ENCODE data around the gene ANKRD27.

GRCh38 chr19:32573492-32573794 lies 101.5 kb downstream of the ANKRD27 start:
- TF ChIP-seq CTCF (conservative IDR thresholded peaks at IDR 0.05 in 1 of 2, IDR thresholded peaks at IDR 0.05 in 1 of 2; ENCODE audit: extremely low read depth in 1 of 2, insufficient read depth in 1 of 2, low read depth in 1 of 2, low read length in 2 of 2) (no peak), EZH2 (IDR thresholded peaks at IDR 0.05; ENCODE audit: borderline replicate concordance, low read length) (no peak)

All from mammary epithelial cell (primary cell).